H1 (cell line): Measurements from ENCODE around the gene RGL1.

Experiments
- JUND ChIP-seq: IDR thresholded peaks from 2 replicates; pipeline ENCODE4 v1.6.1; 2011; ENCODE audit warnings: mild to moderate bottlenecking, improper control_type of control experiment, low read length
- KDM1A ChIP-seq: fragments of 200-600, 300-600 bp; sonication (generic); IDR thresholded peaks from 2 replicates; pipeline ENCODE4 v1.7.1; 2016; ENCODE audit warnings: mild to moderate bottlenecking, low read length, borderline replicate concordance

GRCh38 chr1:183881387-183882131 is 76.6 kb downstream of the RGL1 start:
- TF ChIP-seq KDM1A (no peak), JUND (peak; percentile 96)
